Stimulated activated CD4-positive, alpha-beta T cell treated with anti-CD3 and anti-CD28 coated beads, Interleukin-1b, Interleukin-23, amount 100 ng/mL, for 1 hour (primary cell): ENCODE results near the gene SMARCA5.
"Not testable (repeated sequence)": the region's sequence is repeated elsewhere in the genome, so short reads cannot be mapped to it uniquely, and the experiment has no call there.

Experiments used
- DNase-seq, 2 donors: peaks; one replicate each; pipeline ENCODE4 v3.0.0-alpha.2; 2020; ENCODE audit warnings: low read depth in 2 of 2

The SMARCA5 gene, protein sequence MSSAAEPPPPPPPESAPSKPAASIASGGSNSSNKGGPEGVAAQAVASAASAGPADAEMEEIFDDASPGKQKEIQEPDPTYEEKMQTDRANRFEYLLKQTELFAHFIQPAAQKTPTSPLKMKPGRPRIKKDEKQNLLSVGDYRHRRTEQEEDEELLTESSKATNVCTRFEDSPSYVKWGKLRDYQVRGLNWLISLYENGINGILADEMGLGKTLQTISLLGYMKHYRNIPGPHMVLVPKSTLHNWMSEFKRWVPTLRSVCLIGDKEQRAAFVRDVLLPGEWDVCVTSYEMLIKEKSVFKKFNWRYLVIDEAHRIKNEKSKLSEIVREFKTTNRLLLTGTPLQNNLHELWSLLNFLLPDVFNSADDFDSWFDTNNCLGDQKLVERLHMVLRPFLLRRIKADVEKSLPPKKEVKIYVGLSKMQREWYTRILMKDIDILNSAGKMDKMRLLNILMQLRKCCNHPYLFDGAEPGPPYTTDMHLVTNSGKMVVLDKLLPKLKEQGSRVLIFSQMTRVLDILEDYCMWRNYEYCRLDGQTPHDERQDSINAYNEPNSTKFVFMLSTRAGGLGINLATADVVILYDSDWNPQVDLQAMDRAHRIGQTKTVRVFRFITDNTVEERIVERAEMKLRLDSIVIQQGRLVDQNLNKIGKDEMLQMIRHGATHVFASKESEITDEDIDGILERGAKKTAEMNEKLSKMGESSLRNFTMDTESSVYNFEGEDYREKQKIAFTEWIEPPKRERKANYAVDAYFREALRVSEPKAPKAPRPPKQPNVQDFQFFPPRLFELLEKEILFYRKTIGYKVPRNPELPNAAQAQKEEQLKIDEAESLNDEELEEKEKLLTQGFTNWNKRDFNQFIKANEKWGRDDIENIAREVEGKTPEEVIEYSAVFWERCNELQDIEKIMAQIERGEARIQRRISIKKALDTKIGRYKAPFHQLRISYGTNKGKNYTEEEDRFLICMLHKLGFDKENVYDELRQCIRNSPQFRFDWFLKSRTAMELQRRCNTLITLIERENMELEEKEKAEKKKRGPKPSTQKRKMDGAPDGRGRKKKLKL

GRCh38 chr4:143513314-143514168 lies at the start of gene SMARCA5:
TSS of gene SMARCA5 (plus strand) at chr4:143513702. CDS start at chr4:143513925, 223 bp downstream.
- peak; percentile 87 to 90 for DNase-seq

DNA sequence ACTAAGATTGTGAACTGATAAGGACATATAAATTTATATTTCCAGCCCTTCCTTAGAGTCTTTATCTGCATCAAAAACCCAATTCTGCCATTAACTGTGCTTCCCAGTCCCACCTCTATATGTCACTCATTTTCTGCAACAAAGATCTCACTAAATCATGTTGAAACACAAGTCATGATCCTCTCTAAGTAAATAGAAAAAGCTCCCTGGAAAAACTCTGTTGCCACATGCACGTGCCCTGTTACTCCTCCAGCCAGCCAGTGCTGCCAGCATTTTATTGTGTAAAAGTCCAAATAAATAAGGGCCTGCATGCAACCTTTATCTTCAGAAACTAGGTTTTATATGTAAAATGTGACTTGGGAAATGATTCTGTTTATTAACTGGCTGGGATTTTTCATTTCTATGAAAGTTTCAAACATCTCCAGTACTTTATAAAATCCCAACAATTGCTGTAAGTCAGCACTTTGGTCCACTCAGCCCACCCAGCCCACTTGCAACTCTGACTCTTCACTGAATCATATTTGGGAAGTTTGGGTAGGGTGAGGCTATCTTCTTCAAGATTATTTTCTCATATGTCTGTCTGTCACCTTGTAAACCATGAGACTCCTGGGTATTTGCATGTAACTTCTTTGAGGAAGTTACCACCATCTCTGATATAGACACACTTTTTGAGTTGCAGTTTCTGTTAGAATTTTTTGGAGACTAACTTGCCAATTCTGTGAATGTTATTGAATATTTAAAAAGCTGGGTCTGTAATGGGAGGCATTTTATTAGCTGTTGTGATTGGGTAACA lies 40.0 kb upstream of the SMARCA5 start:
- DNase-seq = no peak

DNA sequence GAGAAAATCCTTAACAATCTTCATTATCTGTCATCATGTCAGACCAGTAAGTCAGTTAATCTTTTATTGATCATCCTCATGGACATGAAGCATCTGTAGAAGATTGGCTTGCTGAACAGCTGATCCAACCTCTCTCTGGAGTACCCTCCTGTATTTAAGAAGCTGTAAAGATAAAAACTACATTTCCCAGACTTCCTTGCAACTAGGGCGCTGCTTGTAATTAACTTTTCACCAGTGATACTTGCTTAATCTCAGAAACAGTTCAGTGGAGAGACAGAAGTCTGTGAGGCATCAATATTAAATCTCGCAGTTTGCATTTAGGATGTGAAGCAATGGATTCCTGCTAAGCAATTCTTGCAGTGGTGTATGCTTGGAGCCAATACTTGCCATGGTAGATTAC lies 36.0 kb upstream of the SMARCA5 start:
- no peak for DNase-seq

- DNase-seq = no peak
Measured at GRCh38 chr4:143481361-143481760, 32.1 kb upstream of the SMARCA5 start.

GRCh38 chr4:143482840-143483239 lies 30.7 kb upstream of the SMARCA5 start:
- DNase-seq = no peak

- DNase-seq = no peak
Measured at GRCh38 chr4:143486314-143486713, 27.2 kb upstream of the SMARCA5 start.

DNA sequence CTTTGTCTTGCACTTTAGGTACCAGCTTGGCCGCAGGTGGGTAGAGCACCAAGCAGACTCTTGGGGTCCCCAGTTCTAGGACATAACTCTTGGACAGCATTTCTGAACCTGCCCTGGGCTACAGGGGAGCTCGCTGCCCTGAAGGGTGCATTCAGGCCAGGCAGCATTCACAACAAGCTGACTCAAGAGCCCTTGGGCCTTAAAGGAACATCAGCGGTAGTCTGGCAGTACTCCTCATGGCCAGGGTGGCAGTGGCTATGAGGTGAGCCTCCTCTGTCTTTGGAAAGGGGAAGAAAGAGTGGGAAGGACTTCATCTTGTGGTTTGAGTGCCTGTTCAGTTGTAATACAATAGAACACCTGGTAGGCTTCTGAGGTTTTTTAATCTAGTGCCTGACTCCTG lies 24.8 kb upstream of the SMARCA5 start:
- no peak for DNase-seq

GRCh38 chr4:143489106-143489505 lies 24.4 kb upstream of the SMARCA5 start:
- no peak for DNase-seq

- no peak for DNase-seq
Measured at GRCh38 chr4:143498021-143498420, 15.5 kb upstream of the SMARCA5 start.

DNA sequence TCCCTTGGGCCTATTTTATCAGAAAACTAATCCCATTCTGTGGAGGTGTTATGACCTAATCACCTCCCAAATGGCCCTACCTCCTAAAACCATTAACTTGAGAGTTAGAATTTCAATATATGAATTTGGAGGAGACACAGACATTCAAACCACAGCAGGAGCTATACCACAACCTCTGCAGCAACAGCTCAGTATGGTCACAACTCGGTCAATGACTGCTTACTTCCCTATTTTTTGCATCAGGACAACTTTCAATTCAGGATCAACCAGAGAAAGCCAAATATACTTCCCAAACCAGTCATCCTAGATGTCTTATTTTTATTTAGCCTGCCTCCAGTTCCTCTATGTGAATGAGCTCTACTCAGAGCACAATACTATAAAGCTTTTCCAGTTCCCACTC lies 11.3 kb upstream of the SMARCA5 start:
- no peak for DNase-seq

- no peak for DNase-seq
Measured at GRCh38 chr4:143506031-143506430, 7.5 kb upstream of the SMARCA5 start.

DNA sequence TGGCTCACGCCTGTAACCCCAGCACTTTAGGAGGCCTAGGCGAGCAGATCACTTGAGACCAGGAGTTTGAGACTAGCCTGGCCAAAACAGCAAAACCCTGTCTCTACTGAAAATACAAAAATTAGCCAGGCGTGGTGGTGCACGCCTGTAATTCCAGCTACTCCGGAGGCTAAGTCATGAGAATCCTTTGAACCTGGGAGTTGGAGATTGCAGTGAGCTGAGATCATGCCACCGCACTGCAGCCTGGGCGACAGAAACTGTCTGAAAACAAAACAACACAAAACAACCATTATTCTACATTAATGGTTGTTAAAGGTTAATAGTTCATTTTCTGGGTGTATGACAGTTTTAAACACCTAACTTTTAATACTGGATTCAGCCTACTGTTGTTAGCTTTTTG lies 1.6 kb upstream of the SMARCA5 start:
- DNase-seq = no peak

DNA sequence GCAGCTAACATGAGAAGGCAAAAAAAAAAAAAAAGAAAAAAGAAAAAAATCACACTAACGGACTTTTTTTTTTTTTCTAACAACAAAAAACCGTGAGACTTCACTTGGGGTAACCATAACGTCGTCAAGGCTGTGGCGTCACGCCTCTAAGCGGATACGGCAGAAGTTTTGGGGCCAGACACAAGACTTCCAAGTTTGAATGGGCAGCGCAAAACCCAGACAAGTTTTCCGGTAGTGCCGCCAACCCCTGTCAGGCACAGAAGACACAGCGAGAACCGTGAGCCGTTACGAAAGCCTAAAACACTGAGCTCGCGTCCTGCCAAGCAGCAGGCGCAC lies 556 bp upstream of the SMARCA5 start:
- DNase-seq = no peak

DNA sequence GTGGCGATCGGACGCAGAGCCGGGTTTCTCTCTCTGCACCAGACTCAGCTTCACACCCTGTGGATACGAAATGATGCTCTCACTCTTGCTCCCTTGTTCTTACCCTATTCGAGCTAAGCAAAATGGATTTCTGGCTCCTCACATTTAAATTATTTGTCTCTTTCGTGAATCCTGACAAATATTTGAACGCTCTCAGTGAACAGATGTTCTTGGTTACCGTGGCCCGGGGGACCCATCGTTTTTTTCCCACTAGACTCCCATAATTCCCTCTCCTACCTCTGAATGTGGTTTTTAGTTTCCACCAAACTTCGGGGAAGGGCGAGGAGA lies 630 bp downstream of the SMARCA5 start:
- no peak for DNase-seq

DNA sequence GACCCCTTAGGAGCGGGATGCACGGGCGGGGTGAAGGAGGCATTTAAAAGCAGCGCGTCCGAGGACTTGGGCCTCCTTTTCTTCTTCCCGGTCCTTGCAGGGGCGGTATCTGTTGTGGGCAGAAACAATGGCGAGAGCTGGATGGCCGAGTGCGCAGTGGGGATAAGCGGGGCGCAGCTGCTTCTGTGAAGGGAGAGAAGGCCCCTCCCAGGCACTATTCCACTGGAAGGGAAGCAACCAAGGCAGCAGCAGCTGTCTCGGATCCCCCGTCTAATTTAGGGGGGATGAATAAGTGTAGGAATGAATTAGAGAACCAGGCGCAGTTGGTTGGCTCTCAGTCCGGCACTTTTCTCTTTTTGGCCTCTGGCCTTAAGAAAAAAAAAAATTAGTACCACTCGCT lies 995 bp downstream of the SMARCA5 start:
- no peak for DNase-seq

DNA sequence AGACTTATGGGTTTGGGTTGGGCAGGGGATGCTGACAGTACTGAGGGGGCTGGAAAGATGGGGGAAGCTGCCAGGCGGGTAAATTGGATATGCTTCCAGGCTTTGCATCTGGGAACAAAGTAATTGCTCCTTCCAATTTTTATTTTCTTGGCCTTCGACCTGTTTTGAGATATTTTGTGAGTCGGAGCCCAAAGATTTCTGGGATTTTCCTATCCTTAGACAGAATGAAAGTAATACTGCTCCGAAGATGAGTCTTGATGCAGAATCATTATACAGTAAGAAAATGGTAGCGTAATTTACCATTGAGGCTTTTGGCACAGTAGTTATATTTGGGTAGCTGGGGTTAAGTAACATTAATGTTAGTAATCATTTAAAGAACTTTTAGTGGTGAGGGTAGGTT lies 1.4 kb downstream of the SMARCA5 start:
- no peak for DNase-seq

- DNase-seq = no peak
Measured at GRCh38 chr4:143515905-143516304, 2.4 kb downstream of the SMARCA5 start.

DNA sequence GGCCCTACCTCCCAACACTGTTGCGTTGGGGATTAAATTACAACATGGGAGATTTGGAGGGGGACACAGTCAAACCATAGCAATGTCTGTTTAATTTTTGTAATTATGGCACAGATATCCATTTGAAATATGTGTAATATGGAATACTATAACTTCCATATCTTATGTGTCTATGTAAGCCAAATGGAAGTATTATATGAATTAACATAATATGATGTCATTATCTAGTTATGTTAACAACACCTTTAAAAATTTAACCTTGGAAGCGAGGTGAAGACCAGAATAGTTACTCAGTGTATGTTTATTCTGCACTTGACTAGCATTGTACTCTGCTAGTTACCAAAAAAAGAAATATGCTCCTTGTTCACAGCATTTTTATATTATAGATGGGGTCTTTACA lies 4.3 kb downstream of the SMARCA5 start:
- DNase-seq = no peak

GRCh38 chr4:143524211-143524610 lies 10.7 kb downstream of the SMARCA5 start:
- no peak for DNase-seq

DNA sequence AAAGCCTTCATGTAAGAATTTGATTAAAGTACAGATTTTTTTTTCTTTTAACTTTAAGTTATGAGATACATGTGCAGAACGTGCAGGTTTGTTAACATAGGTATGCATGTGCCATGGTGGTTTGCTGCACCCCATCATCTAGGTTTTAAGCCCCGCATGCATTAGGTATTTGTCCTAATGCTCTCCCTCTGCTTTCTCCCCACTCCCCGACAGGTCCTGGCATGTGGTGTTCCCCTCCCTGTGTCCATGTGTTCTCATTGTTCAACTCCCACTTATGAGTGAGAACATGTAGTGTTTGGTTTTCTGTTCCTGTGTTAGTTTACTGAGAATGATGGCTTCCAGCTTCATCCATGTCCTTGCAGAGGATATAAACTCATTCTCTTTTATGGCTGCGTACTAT lies 14.5 kb downstream of the SMARCA5 start:
- not testable (repeated sequence) for DNase-seq

- no peak for DNase-seq
Measured at GRCh38 chr4:143531380-143531779, 17.9 kb downstream of the SMARCA5 start.
